ENCODE data around the gene GRHL1.
"Not testable (repeated sequence)": the region's sequence is repeated elsewhere in the genome, so short reads cannot be mapped to it uniquely, and the experiment has no call there.

The GRHL1 gene

DNA sequence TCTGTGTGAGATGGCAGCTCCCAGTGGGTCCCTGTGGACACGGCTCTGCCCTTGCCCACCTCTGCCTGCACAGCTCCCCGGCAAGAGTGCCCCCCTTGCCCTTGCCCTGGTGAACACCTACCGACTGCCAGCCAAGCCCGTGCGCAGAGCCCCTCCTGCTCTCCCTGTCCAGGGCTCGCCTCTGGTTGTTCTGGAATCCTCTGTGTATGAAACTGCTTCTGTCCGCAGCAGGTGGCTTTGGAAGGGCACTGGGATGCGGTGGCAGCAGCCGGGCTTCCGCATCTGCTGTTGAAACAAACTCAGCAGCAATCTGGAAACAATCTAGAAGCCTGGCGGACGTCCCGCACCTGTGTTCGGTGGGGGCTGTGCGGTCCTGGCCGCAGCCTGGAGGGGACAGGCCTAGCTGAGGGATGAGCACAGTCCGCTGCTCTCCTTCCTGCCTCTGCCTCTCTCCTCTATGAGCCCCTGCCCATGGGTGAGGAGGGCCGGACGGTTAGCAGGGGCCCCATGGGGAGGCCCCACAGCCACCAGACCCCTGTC is 57.8 kb downstream of the GRHL1 start:
- Histone ChIP-seq H3K9ac (ENCODE audit: low read depth, low read length) (no peak overlapping the region), H3K27me3 (ENCODE audit: control insufficient read depth, insufficient read depth, low read length) (no peaks in the 10 kb centered on the region), H3K4me3 (ENCODE audit: low read depth, low read length) (no peak overlapping the region), H3K9me3 (ENCODE audit: control insufficient read depth, insufficient read depth, low read length) (no peaks in the 10 kb centered on the region), H3K4me1 (ENCODE audit: control insufficient read depth, insufficient read depth, low read length) (no peaks in the 10 kb centered on the region), H3K36me3 (ENCODE audit: control insufficient read depth, insufficient read depth, low read length) (no peaks in the 10 kb centered on the region)

DNA sequence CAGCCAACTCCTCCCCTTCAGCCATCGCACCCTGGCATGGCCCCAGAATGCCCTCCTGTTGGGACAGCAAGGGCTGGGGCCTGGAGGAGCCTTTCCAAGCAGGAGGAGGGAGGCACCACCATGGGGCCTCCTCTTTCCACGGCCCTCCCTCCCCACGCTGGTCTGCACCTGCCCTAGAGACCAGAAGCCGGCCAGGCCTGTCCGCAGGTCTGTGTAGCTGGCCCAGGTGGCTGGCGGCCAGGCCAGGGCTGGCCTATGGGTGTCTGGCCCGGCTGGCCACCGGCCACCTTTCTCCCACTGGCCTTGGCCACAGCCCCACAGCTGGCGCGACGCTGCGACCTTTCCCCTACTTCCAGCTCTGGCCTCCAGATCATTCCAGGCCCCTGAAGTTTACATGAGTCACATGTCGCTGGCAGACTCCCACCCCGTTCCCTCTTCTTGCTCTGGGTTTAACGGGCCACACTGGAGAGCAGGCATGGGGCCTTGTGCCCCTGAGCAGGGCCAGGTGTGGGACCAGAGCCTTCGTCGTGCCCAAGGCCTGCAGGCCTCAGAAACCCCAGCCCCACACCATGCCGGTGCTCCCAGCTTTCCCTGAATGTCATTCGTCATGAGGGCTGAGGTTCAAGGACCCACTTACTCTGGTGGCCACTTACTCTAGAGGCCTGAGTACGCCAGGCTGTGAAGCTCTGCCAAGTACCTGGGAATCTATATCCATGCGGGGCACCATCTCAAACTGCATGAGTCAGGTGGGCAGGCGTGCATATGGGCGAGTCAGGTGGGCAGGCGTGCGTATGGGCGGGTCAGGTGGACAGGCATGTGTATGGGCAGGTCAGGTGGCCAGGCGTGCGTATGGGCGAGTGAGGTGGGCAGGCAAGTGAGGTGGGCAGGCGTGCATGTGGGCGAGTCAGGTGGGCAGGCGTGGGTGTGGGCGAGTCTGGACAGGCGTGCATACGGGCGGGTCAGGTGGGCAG is 58.6 kb downstream of the GRHL1 start:
- H3K9ac ChIP-seq (ENCODE audit: low read depth, low read length) = no peak overlapping the region
- H3K27me3 ChIP-seq (ENCODE audit: control insufficient read depth, insufficient read depth, low read length) = no peaks in the 10 kb centered on the region
- H3K4me3 ChIP-seq (ENCODE audit: low read depth, low read length) = no peak overlapping the region
- H3K9me3 ChIP-seq (ENCODE audit: control insufficient read depth, insufficient read depth, low read length) = no peaks in the 10 kb centered on the region
- H3K36me3 ChIP-seq (ENCODE audit: control insufficient read depth, insufficient read depth, low read length) = no peaks in the 10 kb centered on the region
- no peaks in the 10 kb centered on the region for H3K4me1 ChIP-seq (ENCODE audit: control insufficient read depth, insufficient read depth, low read length)

DNA sequence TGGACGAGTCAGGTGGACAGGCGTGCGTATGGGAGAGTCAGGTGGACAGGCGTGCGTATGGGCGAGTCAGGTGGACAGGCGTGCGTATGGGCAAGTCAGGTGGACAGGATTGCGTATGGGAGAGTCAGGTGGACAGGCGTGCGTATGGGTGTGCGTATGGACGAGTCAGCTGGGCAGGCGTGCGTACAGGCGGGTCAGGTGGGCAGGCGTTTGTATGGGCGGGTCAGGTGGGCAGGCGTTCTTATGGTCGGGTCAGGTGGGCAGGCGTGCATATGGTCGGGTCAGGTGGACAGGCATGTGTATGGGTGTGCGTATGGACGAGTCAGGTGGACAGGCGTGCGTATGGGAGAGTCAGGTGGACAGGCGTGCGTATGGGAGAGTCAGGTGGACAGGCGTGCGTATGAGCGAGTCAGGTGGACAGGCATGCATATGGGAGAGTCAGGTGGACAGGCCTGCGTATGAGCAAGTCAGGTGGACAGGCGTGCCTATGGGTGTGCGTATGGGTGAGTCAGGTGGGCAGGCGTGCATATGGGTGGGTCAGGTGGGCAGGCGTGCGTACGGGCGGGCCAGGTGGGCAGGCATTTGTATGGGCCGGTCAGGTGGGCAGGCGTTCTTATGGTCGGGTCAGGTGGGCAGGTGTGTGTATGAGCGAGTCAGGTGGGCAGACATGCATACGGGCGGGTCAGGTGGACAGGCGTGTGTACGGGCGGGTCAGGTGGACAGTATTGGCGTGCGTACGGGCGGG is 59.5 kb downstream of the GRHL1 start:
- not testable (repeated sequence) for H3K4me3 ChIP-seq (ENCODE audit: low read depth, low read length); H3K4me1 ChIP-seq (ENCODE audit: control insufficient read depth, insufficient read depth, low read length); H3K9me3 ChIP-seq (ENCODE audit: control insufficient read depth, insufficient read depth, low read length); H3K9ac ChIP-seq (ENCODE audit: low read depth, low read length); H3K36me3 ChIP-seq (ENCODE audit: control insufficient read depth, insufficient read depth, low read length); H3K27me3 ChIP-seq (ENCODE audit: control insufficient read depth, insufficient read depth, low read length)

DNA sequence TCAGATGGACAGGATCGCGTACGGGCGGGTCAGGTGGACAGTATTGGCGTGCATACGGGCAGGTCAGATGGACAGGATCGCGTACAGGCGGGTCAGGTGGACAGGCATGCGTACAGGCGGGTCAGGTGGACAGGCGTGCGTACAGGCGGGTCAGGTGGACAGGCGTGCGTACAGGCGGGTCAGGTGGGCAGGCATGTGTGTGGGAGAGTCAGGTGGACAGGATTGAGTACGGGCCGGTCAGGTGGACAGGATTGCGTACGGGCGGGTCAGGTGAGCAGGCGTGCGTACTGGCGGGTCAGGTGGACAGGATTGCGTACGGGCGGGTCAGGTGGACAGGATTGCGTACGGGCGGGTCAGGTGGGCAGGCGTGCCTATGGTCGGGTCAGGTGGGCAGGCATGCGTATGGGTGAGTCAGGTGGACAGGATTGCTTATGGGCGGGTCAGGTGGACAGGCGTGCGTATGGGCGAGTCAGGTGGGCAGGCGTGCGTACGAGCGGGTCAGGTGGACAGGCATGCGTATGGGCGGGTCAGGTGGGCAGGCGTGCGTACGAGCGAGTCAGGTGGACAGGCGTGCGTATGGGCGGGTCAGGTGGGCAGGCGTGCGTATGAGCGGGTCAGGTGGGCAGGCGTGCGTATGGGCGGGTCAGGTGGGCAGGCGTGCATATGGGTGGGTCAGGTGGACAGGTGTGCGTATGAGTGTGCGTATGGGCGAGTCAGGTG is 60.3 kb downstream of the GRHL1 start:
- not testable (repeated sequence) for H3K4me3 ChIP-seq (ENCODE audit: low read depth, low read length); H3K9me3 ChIP-seq (ENCODE audit: control insufficient read depth, insufficient read depth, low read length); H3K27me3 ChIP-seq (ENCODE audit: control insufficient read depth, insufficient read depth, low read length); H3K9ac ChIP-seq (ENCODE audit: low read depth, low read length); H3K4me1 ChIP-seq (ENCODE audit: control insufficient read depth, insufficient read depth, low read length); H3K36me3 ChIP-seq (ENCODE audit: control insufficient read depth, insufficient read depth, low read length)

DNA sequence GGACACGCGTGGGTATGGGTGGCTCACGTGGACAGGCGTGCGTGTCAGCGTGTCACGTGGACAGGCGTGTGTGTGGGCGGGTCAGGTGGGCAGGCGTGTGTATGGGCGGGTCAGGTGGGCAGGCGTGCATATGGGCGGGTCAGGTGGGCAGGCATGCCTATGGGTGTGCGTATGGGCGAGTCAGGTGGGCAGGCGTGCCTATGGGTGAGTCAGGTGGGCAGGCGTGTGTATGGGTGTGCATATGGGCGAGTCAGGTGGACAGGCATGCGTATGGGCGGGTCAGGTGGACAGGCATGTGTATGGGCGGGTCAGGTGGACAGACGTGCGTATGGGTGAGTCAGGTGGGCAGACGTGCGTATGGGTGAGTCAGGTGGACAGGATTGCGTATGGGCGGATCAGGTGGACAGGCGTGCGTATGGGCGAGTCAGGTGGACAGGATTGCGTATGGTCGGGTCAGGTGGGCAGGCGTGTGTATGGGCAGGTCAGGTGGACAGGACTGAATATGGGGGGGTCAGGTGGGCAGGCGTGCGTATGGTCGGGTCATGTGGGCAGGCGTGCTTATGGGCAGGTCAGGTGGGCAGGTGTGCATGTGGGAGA is 61.0 kb downstream of the GRHL1 start:
- H3K4me1 ChIP-seq (ENCODE audit: control insufficient read depth, insufficient read depth, low read length); H3K4me3 ChIP-seq (ENCODE audit: low read depth, low read length); H3K9ac ChIP-seq (ENCODE audit: low read depth, low read length); H3K9me3 ChIP-seq (ENCODE audit: control insufficient read depth, insufficient read depth, low read length); H3K36me3 ChIP-seq (ENCODE audit: control insufficient read depth, insufficient read depth, low read length); H3K27me3 ChIP-seq (ENCODE audit: control insufficient read depth, insufficient read depth, low read length): not testable (repeated sequence)

DNA sequence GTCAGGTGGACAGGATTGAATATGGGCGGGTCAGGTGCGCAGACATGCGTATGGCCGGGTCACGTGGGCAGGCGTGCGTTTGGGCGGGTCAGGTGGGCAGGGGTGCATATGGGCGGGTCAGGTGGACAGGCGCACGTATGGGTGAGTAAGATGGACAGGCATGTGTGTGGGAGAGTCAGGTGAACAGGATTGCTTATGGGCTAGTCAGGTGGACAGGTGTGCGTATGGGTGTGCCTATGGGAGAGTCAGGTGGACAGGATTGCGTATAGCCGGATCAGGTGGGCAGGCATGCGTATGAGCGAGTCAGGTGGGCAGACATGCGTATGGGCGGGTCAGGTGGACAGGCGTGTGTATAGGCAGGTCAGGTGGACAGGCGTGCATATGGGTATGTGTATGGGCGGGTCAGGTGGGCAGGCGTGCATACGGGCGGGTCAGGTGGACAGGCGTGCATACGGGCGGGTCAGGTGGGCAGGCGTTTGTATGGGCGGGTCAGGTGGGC is 61.5 kb downstream of the GRHL1 start:
- Histone ChIP-seq H3K4me1 (ENCODE audit: control insufficient read depth, insufficient read depth, low read length) (no peaks in the 10 kb centered on the region), H3K4me3 (ENCODE audit: low read depth, low read length) (no peak overlapping the region), H3K9me3 (ENCODE audit: control insufficient read depth, insufficient read depth, low read length) (no peaks in the 10 kb centered on the region), H3K36me3 (ENCODE audit: control insufficient read depth, insufficient read depth, low read length) (no peaks in the 10 kb centered on the region), H3K27me3 (ENCODE audit: control insufficient read depth, insufficient read depth, low read length) (no peaks in the 10 kb centered on the region), H3K9ac (ENCODE audit: low read depth, low read length) (no peak overlapping the region)

DNA sequence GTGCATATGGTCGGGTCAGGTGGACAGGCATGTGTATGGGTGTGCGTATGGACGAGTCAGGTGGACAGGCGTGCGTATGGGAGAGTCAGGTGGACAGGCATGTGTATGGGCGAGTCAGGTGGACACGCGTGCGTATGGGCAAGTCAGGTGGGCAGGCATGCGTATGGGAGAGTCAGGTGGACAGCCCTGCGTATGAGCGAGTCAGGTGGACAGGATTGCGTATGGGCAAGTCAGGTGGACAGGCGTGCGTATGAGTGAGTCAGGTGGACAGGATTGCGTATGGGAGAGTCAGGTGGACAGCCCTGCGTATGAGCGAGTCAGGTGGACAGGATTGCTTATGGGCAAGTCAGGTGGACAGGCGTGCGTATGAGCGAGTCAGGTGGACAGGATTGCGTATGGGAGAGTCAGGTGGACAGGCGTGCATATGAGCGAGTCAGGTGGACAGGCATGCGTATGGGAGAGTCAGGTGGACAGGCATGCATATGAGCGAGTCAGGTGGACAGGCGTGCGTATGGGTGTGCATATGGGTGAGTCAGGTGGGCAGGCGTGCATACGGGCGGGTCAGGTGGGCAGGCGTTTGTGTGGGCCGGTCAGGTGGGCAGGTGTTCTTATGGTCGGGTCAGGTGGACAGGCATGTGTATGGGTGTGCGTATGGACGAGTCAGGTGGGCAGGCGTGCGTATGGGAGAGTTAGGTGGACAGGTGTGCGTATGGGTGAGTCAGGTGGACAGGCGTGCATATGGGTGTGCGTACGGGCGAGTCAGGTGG is 62.3 kb downstream of the GRHL1 start:
- not testable (repeated sequence) for H3K9me3 ChIP-seq (ENCODE audit: control insufficient read depth, insufficient read depth, low read length); H3K4me1 ChIP-seq (ENCODE audit: control insufficient read depth, insufficient read depth, low read length); H3K4me3 ChIP-seq (ENCODE audit: low read depth, low read length); H3K9ac ChIP-seq (ENCODE audit: low read depth, low read length); H3K27me3 ChIP-seq (ENCODE audit: control insufficient read depth, insufficient read depth, low read length); H3K36me3 ChIP-seq (ENCODE audit: control insufficient read depth, insufficient read depth, low read length)

DNA sequence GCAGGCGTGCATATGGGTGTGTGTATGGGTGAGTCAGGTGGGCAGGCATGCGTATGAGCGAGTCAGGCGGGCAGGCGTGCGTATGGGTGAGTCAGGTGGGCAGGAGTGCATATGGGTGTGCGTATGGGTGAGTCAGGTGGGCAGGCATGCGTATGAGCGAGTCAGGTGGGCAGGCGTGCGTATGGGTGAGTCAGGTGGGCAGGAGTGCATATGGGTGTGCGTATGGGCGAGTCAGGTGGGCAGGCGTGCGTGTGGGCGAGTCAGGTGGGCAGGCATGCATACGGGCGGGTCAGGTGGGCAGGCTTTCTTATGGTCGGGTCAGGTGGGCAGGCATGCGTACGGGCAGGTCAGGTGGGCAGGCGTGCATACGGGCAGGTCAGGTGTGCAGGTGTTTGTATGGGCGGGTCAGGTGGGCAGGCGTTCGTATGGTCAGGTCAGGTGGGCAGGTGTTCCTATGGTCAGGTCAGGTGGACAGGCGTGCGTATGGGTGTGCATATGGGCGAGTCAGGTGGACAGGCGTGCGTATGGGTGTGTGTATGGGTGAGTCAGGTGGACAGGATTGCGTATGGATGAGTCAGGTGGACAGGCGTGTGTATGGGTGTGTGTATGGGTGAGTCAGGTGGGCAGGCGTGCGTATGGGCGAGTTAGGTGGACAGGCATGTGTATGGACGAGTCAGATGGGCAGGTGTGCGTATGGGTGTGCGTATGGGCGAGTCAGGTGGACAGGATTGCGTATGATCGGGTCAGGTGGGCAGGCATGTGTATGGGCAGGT is 63.1 kb downstream of the GRHL1 start:
- Histone ChIP-seq H3K9ac (ENCODE audit: low read depth, low read length) (no peak overlapping the region), H3K36me3 (ENCODE audit: control insufficient read depth, insufficient read depth, low read length) (no peaks in the 10 kb centered on the region), H3K4me3 (ENCODE audit: low read depth, low read length) (no peak overlapping the region)

DNA sequence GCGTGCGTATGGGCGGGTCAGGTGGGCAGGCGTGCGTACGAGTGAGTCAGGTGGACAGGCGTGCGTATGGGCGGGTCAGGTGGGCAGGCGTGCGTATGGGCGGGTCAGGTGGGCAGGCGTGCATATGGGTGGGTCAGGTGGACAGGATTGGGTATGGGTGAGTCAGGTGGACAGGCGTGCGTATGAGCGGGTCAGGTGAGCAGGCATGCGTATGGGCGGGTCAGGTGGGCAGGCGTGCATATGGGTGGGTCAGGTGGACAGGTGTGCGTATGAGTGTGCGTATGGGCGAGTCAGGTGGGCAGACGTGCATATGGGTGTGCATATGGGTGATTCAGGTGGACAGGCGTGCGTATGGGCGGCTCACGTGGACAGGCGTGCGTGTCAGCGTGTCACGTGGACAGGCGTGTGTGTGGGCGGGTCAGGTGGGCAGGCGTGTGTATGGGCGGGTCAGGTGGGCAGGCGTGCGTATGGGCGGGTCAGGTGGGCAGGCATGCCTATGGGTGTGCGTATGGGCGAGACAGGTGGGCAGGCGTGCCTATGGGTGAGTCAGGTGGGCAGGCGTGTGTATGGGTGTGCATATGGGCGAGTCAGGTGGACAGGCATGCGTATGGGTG is 64.0 kb downstream of the GRHL1 start:
- not testable (repeated sequence) for H3K27me3 ChIP-seq (ENCODE audit: control insufficient read depth, insufficient read depth, low read length); H3K36me3 ChIP-seq (ENCODE audit: control insufficient read depth, insufficient read depth, low read length); H3K4me3 ChIP-seq (ENCODE audit: low read depth, low read length); H3K9ac ChIP-seq (ENCODE audit: low read depth, low read length); H3K9me3 ChIP-seq (ENCODE audit: control insufficient read depth, insufficient read depth, low read length); H3K4me1 ChIP-seq (ENCODE audit: control insufficient read depth, insufficient read depth, low read length)

More for the DNA sequence above, 63.1 kb downstream of the GRHL1 start:
- no peaks in the 10 kb centered on the region for H3K4me1 ChIP-seq (ENCODE audit: control insufficient read depth, insufficient read depth, low read length)
- no peaks in the 10 kb centered on the region for H3K9me3 ChIP-seq (ENCODE audit: control insufficient read depth, insufficient read depth, low read length)
- H3K27me3 ChIP-seq (ENCODE audit: control insufficient read depth, insufficient read depth, low read length) = no peaks in the 10 kb centered on the region
